DND-41 (cell line): ENCODE measurements around the gene FAM217A.

Experiments
- CTCF ChIP-seq: IDR thresholded peaks from 2 replicates; pipeline ENCODE4 v1.5.1; 2012; ENCODE audit warnings: borderline replicate concordance, low read length, moderate library complexity, mild to moderate bottlenecking; ENCODE audit not compliant: poor library complexity, severe bottlenecking; ENCODE audit errors: extremely low read depth
- EZH2 ChIP-seq: IDR thresholded peaks from 3 replicates; pipeline ENCODE4 v1.6.1; 2012; ENCODE audit warnings: borderline replicate concordance, low read depth, mild to moderate bottlenecking, moderate library complexity, low read length, inconsistent platforms; ENCODE audit not compliant: severe bottlenecking

- TF ChIP-seq CTCF (no peak), EZH2 (no peak)
These were observed 13.0 kb upstream of the FAM217A start for GRCh38 chr6:4091941-4092340.
